GM18511 (cell line): ENCODE measurements around the gene AQP12A.

Experiments
- ATAC-seq: cut with Tn5 transposase; IDR thresholded peaks from one replicate; pipeline ENCODE4 v1.9.1; 2021; ENCODE audit warnings: mild to moderate bottlenecking, moderate library complexity; ENCODE audit not compliant: unreplicated experiment

Gene AQP12A

GRCh38 chr2:240722376-240722775 lies 30.7 kb downstream of the AQP12A start:
- ATAC-seq = no peak

- ATAC-seq = no peak
These were observed 31.4 kb downstream of the AQP12A start for GRCh38 chr2:240722796-240723735.

GRCh38 chr2:240723851-240724250 lies 32.2 kb downstream of the AQP12A start:
- no peak for ATAC-seq

- ATAC-seq = no peak
These were observed 32.8 kb downstream of the AQP12A start for GRCh38 chr2:240724431-240724830.

GRCh38 chr2:240725266-240725665 lies 33.6 kb downstream of the AQP12A start:
- ATAC-seq = no peak

GRCh38 chr2:240725671-240726070 lies 34.0 kb downstream of the AQP12A start:
- ATAC-seq = no peak

- no peak for ATAC-seq
These were observed 35.2 kb downstream of the AQP12A start for GRCh38 chr2:240726876-240727275.

- ATAC-seq = no peak
These were observed 35.8 kb downstream of the AQP12A start for GRCh38 chr2:240727439-240727838.

GRCh38 chr2:240727913-240728312 lies 36.2 kb downstream of the AQP12A start:
- no peak for ATAC-seq

GRCh38 chr2:240728361-240728760 lies 36.7 kb downstream of the AQP12A start:
- no peak for ATAC-seq

GRCh38 chr2:240728827-240729226 lies 37.2 kb downstream of the AQP12A start:
- ATAC-seq = no peak

- no peak for ATAC-seq
These were observed 39.0 kb downstream of the AQP12A start for GRCh38 chr2:240730501-240731177.

GRCh38 chr2:240731178-240731545 lies 39.5 kb downstream of the AQP12A start:
- ATAC-seq = no peak

- ATAC-seq = no peak
These were observed 40.5 kb downstream of the AQP12A start for GRCh38 chr2:240732184-240732583.

GRCh38 chr2:240732911-240733622 lies 41.4 kb downstream of the AQP12A start:
- ATAC-seq = no peak

GRCh38 chr2:240733803-240734495 lies 42.3 kb downstream of the AQP12A start:
- no peak for ATAC-seq

- ATAC-seq = no peak
These were observed 43.1 kb downstream of the AQP12A start for GRCh38 chr2:240734756-240735155.

- no peak for ATAC-seq
These were observed 43.8 kb downstream of the AQP12A start for GRCh38 chr2:240735476-240735875.

- no peak for ATAC-seq
These were observed 44.9 kb downstream of the AQP12A start for GRCh38 chr2:240736281-240737250.

GRCh38 chr2:240737512-240737911 lies 45.8 kb downstream of the AQP12A start:
- no peak for ATAC-seq
